A673 (cell line): ENCODE data around the gene ADAM19. TPM values are rescaled to one million over a fixed set of nuclear protein-coding genes. Genes with fewer than 3 reads are reported as not detected.

Source experiments
- BruUV-seq: library from RNA; stranded (reverse); fragments of 400-500 nt; replicated peaks from 2 replicates; lab custom pipeline; 2021; lab: Mats Ljungman, UMichigan
- CTCF ChIA-PET: fragments of 300-600 bp; sonication (Branson Sonifier 250); formaldehyde crosslinking; loops from one replicate; lab custom pipeline; 2022; ENCODE audit warnings: antibody characterized with exemption; lab: Charles Lee
- POLR2A ChIA-PET: fragments of 300-600 bp; sonication (Branson Sonifier 250); formaldehyde crosslinking; loops from one replicate; lab custom pipeline; 2022; ENCODE audit warnings: antibody characterized with exemption; ENCODE audit not compliant: low non-redundant PET; lab: Charles Lee
- DNase-seq: peaks from one replicate; pipeline ENCODE4 v3.0.0-alpha.2; 2015; ENCODE audit warnings: low spot score
- H3K27ac ChIP-seq: fragments of 200-600 bp; sonication (generic); 2 replicates; pipeline ENCODE4 v1.5.1; 2016; ENCODE audit warnings: mixed run types, low read depth, mild to moderate bottlenecking, mixed read lengths, antibody characterized with exemption, low read length; ENCODE audit not compliant: poor library complexity, severe bottlenecking
- H3K27me3 ChIP-seq: fragments of 200-600 bp; sonication (generic); replicated peaks from 2 replicates; pipeline ENCODE4 v1.6.1; 2017; ENCODE audit warnings: mixed run types, low read depth, mild to moderate bottlenecking, mixed read lengths, antibody characterized with exemption, low read length; ENCODE audit not compliant: insufficient read depth, poor library complexity
- H3K36me3 ChIP-seq: fragments of 200-600 bp; sonication (generic); 2 replicates; pipeline ENCODE4 v1.6.1; 2016; ENCODE audit warnings: mixed run types, mild to moderate bottlenecking, mixed read lengths, antibody characterized with exemption, low read length; ENCODE audit not compliant: insufficient read depth, poor library complexity, severe bottlenecking
- H3K4me1 ChIP-seq: fragments of 200-600 bp; sonication (generic); 2 replicates; pipeline ENCODE4 v1.6.1; 2017; ENCODE audit warnings: mixed run types, mild to moderate bottlenecking, mixed read lengths, antibody characterized with exemption, low read length; ENCODE audit not compliant: insufficient read depth, poor library complexity, severe bottlenecking
- H3K4me3 ChIP-seq: fragments of 200-600 bp; sonication (generic); 2 replicates; pipeline ENCODE4 v1.5.1; 2016; ENCODE audit warnings: low read depth, mixed run types, mild to moderate bottlenecking, mixed read lengths, low read length; ENCODE audit not compliant: poor library complexity, severe bottlenecking
- H3K9me3 ChIP-seq: fragments of 200-600 bp; sonication (generic); 2 replicates; pipeline ENCODE4 v1.6.1; 2016; ENCODE audit warnings: mixed run types, low read depth, mild to moderate bottlenecking, mixed read lengths, antibody characterized with exemption, low read length; ENCODE audit not compliant: poor library complexity, severe bottlenecking
- CTCF ChIP-seq: fragments of 300-800, 200-600 bp; sonication (generic); conservative IDR thresholded peaks from 2 replicates; pipeline ENCODE4 v1.5.1; 2017; ENCODE audit warnings: low read depth, mild to moderate bottlenecking, antibody characterized with exemption, low read length, moderate library complexity, mixed read lengths
- EZH2 ChIP-seq: fragments of 200-600 bp; sonication (generic); IDR thresholded peaks from 2 replicates; pipeline ENCODE4 v1.6.1; 2017; ENCODE audit warnings: borderline replicate concordance, low read depth, mild to moderate bottlenecking, mixed read lengths, antibody characterized with exemption, low read length; ENCODE audit not compliant: poor library complexity, severe bottlenecking
- intact Hi-C: fragments of 100-400 bp; cut with micrococcal nuclease; formaldehyde crosslinking; loops from one replicate; pipeline ENCODE4 v1.10.0; 2022; ENCODE audit not compliant: unreplicated experiment
- total RNA-seq: library from RNA; stranded (reverse); gene quantifications from 2 replicates; pipeline ENCODE4 v1.2.3, GENCODE V29; 2021

Gene ADAM19
- total RNA-seq, 1 experiment from 2014 or later, result 1.7 TPM

GRCh38 chr5:157444224-157444623 is 131.4 kb downstream of the ADAM19 start:
- POLR2A ChIA-PET, result no interaction called here
- BruUV-seq, result no TSS peak
- intact Hi-C loops, result no loop called here
- TF ChIP-seq EZH2, result no peak
- no peak for TF ChIP-seq CTCF
- Histone ChIP-seq H3K36me3 (no peaks in the 10 kb centered on the region), H3K4me3 (no peak overlapping the region), H3K27me3 (no peaks in the 10 kb centered on the region), H3K27ac (no peak overlapping the region), H3K4me1 (no peaks in the 10 kb centered on the region), H3K9me3 (no peaks in the 10 kb centered on the region)
- DNase-seq, result no peak
- CTCF ChIA-PET, result no interaction called here

- H3K27ac ChIP-seq, result no peak overlapping the region
- no TSS peak for BruUV-seq
- no peak overlapping the region for H3K4me3 ChIP-seq
- H3K27me3 ChIP-seq, result no peaks in the 10 kb centered on the region
- H3K36me3 ChIP-seq, result no peaks in the 10 kb centered on the region
- intact Hi-C loops, result no loop called here
- ChIA-PET CTCF (no interaction called here), POLR2A (no interaction called here)
- DNase-seq, result no peak
- H3K9me3 ChIP-seq, result no peaks in the 10 kb centered on the region
- TF ChIP-seq CTCF, result no peak
- TF ChIP-seq EZH2, result no peak
- no peaks in the 10 kb centered on the region for H3K4me1 ChIP-seq
These were observed 132.5 kb downstream of the ADAM19 start for GRCh38 chr5:157443041-157443549.

GRCh38 chr5:157434096-157434495 is 141.5 kb downstream of the ADAM19 start:
- Histone ChIP-seq H3K4me1 (no peaks in the 10 kb centered on the region), H3K27me3 (no peaks in the 10 kb centered on the region), H3K36me3 (no peaks in the 10 kb centered on the region), H3K4me3 (no peak overlapping the region), H3K9me3 (no peaks in the 10 kb centered on the region), H3K27ac (no peak overlapping the region)
- no peak for TF ChIP-seq CTCF
- TF ChIP-seq EZH2, result no peak
- BruUV-seq, result no TSS peak
- no peak for DNase-seq
- intact Hi-C loops, result no loop called here
- ChIA-PET CTCF (no interaction called here), POLR2A (no interaction called here)
